ENCODE measurements around the gene GMCL2. TPM values are rescaled to one million over a fixed set of nuclear protein-coding genes. Genes with fewer than 3 reads are reported as not detected.

The GMCL2 gene
- total and polyA plus RNA-seq, 9 of the 15 experiments (the other 6 are each of a cell fraction or from before 2014, with no cell fraction given) = 0.04 TPM; not detected in 8

DNA sequence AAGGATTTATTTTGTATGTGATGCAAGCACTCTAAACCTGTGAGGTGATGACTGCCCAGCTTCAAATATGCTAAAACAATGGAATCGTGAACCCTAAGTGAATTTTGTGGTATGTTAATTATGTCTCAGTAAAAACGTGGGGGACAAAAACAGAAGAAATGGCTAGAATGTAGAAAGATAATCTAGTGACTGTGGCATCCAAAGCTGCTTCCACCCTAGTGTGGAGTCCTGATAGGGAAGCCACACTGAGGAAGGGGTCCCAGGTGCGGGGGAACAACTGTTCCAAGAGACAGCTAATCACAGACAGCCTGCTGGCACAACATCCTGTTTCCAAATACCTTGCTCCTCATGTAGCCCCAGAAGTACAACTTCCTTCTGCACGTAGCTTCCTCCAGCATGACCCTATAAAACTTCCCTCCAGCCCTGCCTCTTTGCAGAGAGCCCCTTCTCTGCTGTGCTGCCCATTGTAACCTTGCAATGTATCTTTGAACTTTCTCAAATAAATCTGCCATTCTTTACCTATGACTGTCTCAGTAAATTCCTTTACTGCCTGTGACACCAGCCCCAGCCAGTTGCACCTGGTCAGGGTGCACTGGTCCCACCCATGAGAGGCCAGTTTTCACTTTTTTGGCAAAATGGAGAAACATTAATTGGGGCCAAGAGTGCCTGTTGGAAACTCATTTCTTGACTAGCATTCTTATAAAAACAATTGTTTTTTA, 4.9 kb downstream of the GMCL2 start (continued):
- TF ChIP-seq ZKSCAN1 (IDR thresholded peaks at IDR 0.05; ENCODE audit: low read depth, low read length) = no peak
- no peak for TF ChIP-seq KHSRP (IDR thresholded peaks at IDR 0.05)
- no peak for TF ChIP-seq ZNF134 (CRISPR knock-in tag; conservative IDR thresholded peaks at IDR 0.05)
- no peak for TF ChIP-seq HSF4 (CRISPR knock-in tag; IDR thresholded peaks at IDR 0.05; ENCODE audit: borderline replicate concordance)
- TF ChIP-seq, protein P1, sequence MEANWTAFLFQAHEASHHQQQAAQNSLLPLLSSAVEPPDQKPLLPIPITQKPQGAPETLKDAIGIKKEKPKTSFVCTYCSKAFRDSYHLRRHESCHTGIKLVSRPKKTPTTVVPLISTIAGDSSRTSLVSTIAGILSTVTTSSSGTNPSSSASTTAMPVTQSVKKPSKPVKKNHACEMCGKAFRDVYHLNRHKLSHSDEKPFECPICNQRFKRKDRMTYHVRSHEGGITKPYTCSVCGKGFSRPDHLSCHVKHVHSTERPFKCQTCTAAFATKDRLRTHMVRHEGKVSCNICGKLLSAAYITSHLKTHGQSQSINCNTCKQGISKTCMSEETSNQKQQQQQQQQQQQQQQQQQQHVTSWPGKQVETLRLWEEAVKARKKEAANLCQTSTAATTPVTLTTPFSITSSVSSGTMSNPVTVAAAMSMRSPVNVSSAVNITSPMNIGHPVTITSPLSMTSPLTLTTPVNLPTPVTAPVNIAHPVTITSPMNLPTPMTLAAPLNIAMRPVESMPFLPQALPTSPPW (CRISPR knock-in tag; IDR thresholded peaks at IDR 0.05) = no peak
- no peak for TF ChIP-seq FOXA1 (IDR thresholded peaks at IDR 0.05; ENCODE audit: borderline replicate concordance)
- no peak for TF ChIP-seq PHB2 (IDR thresholded peaks at IDR 0.05; ENCODE audit: low read depth)
- TF ChIP-seq, protein P2, sequence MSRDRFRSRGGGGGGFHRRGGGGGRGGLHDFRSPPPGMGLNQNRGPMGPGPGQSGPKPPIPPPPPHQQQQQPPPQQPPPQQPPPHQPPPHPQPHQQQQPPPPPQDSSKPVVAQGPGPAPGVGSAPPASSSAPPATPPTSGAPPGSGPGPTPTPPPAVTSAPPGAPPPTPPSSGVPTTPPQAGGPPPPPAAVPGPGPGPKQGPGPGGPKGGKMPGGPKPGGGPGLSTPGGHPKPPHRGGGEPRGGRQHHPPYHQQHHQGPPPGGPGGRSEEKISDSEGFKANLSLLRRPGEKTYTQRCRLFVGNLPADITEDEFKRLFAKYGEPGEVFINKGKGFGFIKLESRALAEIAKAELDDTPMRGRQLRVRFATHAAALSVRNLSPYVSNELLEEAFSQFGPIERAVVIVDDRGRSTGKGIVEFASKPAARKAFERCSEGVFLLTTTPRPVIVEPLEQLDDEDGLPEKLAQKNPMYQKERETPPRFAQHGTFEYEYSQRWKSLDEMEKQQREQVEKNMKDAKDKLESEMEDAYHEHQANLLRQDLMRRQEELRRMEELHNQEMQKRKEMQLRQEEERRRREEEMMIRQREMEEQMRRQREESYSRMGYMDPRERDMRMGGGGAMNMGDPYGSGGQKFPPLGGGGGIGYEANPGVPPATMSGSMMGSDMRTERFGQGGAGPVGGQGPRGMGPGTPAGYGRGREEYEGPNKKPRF (IDR thresholded peaks at IDR 0.05; ENCODE audit: low read depth, low read length) = no peak
- TF ChIP-seq MCM3 (IDR thresholded peaks at IDR 0.05) = no peak
- no peak for TF ChIP-seq KAT2B (IDR thresholded peaks at IDR 0.05; ENCODE audit: low read depth, low read length)
- TF ChIP-seq KDM4B (IDR thresholded peaks at IDR 0.05; ENCODE audit: borderline replicate concordance in 2 of 2, low read depth in 1 of 2) = no peak
- no peak for TF ChIP-seq JUND (IDR thresholded peaks at IDR 0.05; ENCODE audit: borderline replicate concordance, low read depth, low read length)
- TF ChIP-seq JUND (tag; IDR thresholded peaks at IDR 0.05; ENCODE audit: borderline replicate concordance, low read depth, low read length) = no peak
- TF ChIP-seq HOXB6 (CRISPR knock-in tag; IDR thresholded peaks at IDR 0.05; ENCODE audit: borderline replicate concordance) = no peak
- no peak for TF ChIP-seq U2AF1 (optimal IDR thresholded peaks at IDR 0.05; ENCODE audit: low read depth, low read length)
- TF ChIP-seq, protein P3, sequence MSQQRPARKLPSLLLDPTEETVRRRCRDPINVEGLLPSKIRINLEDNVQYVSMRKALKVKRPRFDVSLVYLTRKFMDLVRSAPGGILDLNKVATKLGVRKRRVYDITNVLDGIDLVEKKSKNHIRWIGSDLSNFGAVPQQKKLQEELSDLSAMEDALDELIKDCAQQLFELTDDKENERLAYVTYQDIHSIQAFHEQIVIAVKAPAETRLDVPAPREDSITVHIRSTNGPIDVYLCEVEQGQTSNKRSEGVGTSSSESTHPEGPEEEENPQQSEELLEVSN (IDR thresholded peaks at IDR 0.05; ENCODE audit: borderline replicate concordance in 1 of 2, extremely low read depth in 1 of 2, insufficient read depth in 1 of 2, insufficient read length in 1 of 2, low read depth in 1 of 2, low read length in 1 of 2, poor library complexity in 1 of 2, severe bottlenecking in 1 of 2) = no peak
- TF ChIP-seq, protein P4, sequence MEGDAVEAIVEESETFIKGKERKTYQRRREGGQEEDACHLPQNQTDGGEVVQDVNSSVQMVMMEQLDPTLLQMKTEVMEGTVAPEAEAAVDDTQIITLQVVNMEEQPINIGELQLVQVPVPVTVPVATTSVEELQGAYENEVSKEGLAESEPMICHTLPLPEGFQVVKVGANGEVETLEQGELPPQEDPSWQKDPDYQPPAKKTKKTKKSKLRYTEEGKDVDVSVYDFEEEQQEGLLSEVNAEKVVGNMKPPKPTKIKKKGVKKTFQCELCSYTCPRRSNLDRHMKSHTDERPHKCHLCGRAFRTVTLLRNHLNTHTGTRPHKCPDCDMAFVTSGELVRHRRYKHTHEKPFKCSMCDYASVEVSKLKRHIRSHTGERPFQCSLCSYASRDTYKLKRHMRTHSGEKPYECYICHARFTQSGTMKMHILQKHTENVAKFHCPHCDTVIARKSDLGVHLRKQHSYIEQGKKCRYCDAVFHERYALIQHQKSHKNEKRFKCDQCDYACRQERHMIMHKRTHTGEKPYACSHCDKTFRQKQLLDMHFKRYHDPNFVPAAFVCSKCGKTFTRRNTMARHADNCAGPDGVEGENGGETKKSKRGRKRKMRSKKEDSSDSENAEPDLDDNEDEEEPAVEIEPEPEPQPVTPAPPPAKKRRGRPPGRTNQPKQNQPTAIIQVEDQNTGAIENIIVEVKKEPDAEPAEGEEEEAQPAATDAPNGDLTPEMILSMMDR (IDR thresholded peaks at IDR 0.05 in 2 of 3, conservative IDR thresholded peaks at IDR 0.05 in 1 of 3; ENCODE audit: insufficient read depth in 2 of 3, low read depth in 1 of 3, low read length in 3 of 3) = no peak
- TF ChIP-seq, protein P5, sequence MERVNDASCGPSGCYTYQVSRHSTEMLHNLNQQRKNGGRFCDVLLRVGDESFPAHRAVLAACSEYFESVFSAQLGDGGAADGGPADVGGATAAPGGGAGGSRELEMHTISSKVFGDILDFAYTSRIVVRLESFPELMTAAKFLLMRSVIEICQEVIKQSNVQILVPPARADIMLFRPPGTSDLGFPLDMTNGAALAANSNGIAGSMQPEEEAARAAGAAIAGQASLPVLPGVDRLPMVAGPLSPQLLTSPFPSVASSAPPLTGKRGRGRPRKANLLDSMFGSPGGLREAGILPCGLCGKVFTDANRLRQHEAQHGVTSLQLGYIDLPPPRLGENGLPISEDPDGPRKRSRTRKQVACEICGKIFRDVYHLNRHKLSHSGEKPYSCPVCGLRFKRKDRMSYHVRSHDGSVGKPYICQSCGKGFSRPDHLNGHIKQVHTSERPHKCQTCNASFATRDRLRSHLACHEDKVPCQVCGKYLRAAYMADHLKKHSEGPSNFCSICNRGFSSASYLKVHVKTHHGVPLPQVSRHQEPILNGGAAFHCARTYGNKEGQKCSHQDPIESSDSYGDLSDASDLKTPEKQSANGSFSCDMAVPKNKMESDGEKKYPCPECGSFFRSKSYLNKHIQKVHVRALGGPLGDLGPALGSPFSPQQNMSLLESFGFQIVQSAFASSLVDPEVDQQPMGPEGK (CRISPR knock-in tag; IDR thresholded peaks at IDR 0.05; ENCODE audit: borderline replicate concordance) = no peak

Measured in K562 (cell line).